ENCODE data around the gene SLC25A24. TPM values are rescaled to one million over a fixed set of nuclear protein-coding genes. Genes with fewer than 3 reads are reported as not detected.

SLC25A24 gene
- total and polyA plus RNA-seq, 9 of the 15 experiments (the other 6 are each of a cell fraction or from before 2014, with no cell fraction given) = 6.9 to 34.9 (median 25.4) TPM

- no peak for TF ChIP-seq NKRF (IDR thresholded peaks at IDR 0.05; ENCODE audit: borderline replicate concordance)
- no peak for TF ChIP-seq NRF1 (conservative IDR thresholded peaks at IDR 0.05 in 1 of 2, IDR thresholded peaks at IDR 0.05 in 1 of 2)
- no peak for TF ChIP-seq PRMT5 (CRISPR knock-in tag; IDR thresholded peaks at IDR 0.05)
- TF ChIP-seq ZBTB8A (IDR thresholded peaks at IDR 0.05; ENCODE audit: partially characterized antibody) = no peak
- TF ChIP-seq KLF16 (IDR thresholded peaks at IDR 0.05) = no peak
- TF ChIP-seq ARID3A (IDR thresholded peaks at IDR 0.05; ENCODE audit: borderline replicate concordance, low read depth, low read length) = no peak
Observed at GRCh38 chr1:108194051-108194450, 6.1 kb downstream of the SLC25A24 start (continued).

GRCh38 chr1:108193333-108193732 lies 6.8 kb downstream of the SLC25A24 start:
- no peaks in the 10 kb centered on the region for H3K9me1 ChIP-seq (ENCODE audit: control insufficient read depth, insufficient read depth, low read length)
- intact Hi-C loops (cut with micrococcal nuclease) = no loop called here
- H4K20me1 ChIP-seq (replicated peaks; ENCODE audit: control insufficient read depth, insufficient read depth, low read length) = no peaks in the 10 kb centered on the region
- DNase-seq (ENCODE audit: extremely low read depth in 1 of 4, low spot score in 3 of 4) (no peak), ATAC-seq (no peak), FAIRE-seq (no peak)
- H3K27ac ChIP-seq (ENCODE audit: extremely low read depth, low read depth, low read length) = no peak overlapping the region
- 0 out of 5 replicates have a peak, but pooled peaks cover 0 to 4% of the 10 kb centered on the region in 2 experiments for H3K4me1 ChIP-seq (replicated peaks in 1 of 2; ENCODE audit: control insufficient read depth in 2 of 2, insufficient read depth in 2 of 2, low read length in 2 of 2)
- in situ Hi-C loops (cut with MboI) = no loop called here
- H3K9me3 ChIP-seq (replicated peaks; ENCODE audit: control insufficient read depth, insufficient read depth, low read depth, low read length) = peaks cover 14% of the 10 kb centered on the region
- POLR2A ChIA-PET = interaction anchor here (0.5 kb wide), 1 partner anchor 1512 kb away, joined by 3 read pairs; no protein-coding TSS in a partner anchor
- no peaks in the 10 kb centered on the region for H3K27me3 ChIP-seq (ENCODE audit: control insufficient read depth in 2 of 2, insufficient read depth in 2 of 2, low read length in 2 of 2)
- H3K4me2 ChIP-seq (ENCODE audit: insufficient read depth, low read length) = no peak overlapping the region
- CTCF ChIA-PET (ENCODE audit: low intra/inter-chr PET ratio) = no interaction called here
- peaks cover 43% of the 10 kb centered on the region; the same call in 2 of the 3 replicates for H3K36me3 ChIP-seq (ENCODE audit: control insufficient read depth, insufficient read depth, low read length)
- H3K9ac ChIP-seq (ENCODE audit: insufficient read depth in 1 of 2, low read depth in 2 of 2, low read length in 2 of 2) = no peak overlapping the region
- 17% methylated on average over 1 of the region's 1 CpG for WGBS (ENCODE audit: insufficient coverage, low coverage, missing lambda C conversion rate)
- no TSS peak for BruUV-seq (replicated peaks)
- H2AFZ ChIP-seq (ENCODE audit: low read depth, low read length) = no peak overlapping the region
- peaks cover 6% of the 10 kb centered on the region; the same call in 2 of the 3 replicates for H3K79me2 ChIP-seq (ENCODE audit: control insufficient read depth, insufficient read depth, low read length)
- H3K4me3 ChIP-seq = no peak overlapping the region
- no peak for TF ChIP-seq STAG1 (CRISPR knock-in tag; IDR thresholded peaks at IDR 0.05; ENCODE audit: borderline replicate concordance)
- TF ChIP-seq ZNF695 (CRISPR knock-in tag; IDR thresholded peaks at IDR 0.05) = no peak
- TF ChIP-seq GTF2F1 (IDR thresholded peaks at IDR 0.05; ENCODE audit: low read depth, low read length) = no peak
- TF ChIP-seq E2F3 (CRISPR knock-in tag; IDR thresholded peaks at IDR 0.05) = no peak
- peak; percentile 95 for TF ChIP-seq ZNF146 (CRISPR knock-in tag; IDR thresholded peaks at IDR 0.05; ENCODE audit: unreplicated experiment)
- peak; percentile 69 for TF ChIP-seq BCOR (IDR thresholded peaks at IDR 0.05)
- peak; percentile 33 for TF ChIP-seq RBM25 (IDR thresholded peaks at IDR 0.05; ENCODE audit: low read depth, low read length, severe bottlenecking)
- no peak for TF ChIP-seq ZNF740 (CRISPR knock-in tag; IDR thresholded peaks at IDR 0.05)
- TF ChIP-seq ZNF740 (tag; IDR thresholded peaks at IDR 0.05) = no peak
- no peak for TF ChIP-seq ZNF12 (CRISPR knock-in tag; IDR thresholded peaks at IDR 0.05)
- TF ChIP-seq EZH2 (IDR thresholded peaks at IDR 0.05; ENCODE audit: borderline replicate concordance, low read depth, low read length) = no peak

All from K562 (cell line).